Measurements from ENCODE around the gene FRMD5. TPM values are rescaled to one million over a fixed set of nuclear protein-coding genes. Genes with fewer than 3 reads are reported as not detected.

Gene FRMD5
- total RNA-seq, 3 donors from 2014 or later (not counting 1 experiment from before 2014, with no cell fraction given), result not detected

DNA sequence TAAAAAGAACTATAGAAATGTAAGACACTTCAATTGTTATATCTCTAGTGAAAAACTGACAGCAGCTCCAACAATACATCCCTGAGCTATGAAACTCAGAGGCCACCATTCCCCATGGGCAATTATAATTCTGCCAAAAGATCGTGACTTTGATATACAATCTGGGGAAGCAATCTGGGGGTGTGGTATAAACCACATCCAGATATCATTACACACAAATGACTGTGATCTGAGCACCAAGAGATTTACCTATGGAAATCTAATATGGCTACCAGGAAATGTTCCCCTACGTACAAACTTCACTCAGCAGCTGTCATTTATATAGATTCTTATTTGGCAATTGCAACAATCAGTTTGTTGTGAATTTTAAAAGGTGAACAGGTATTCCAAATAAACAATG lies 110.3 kb downstream of the FRMD5 start:
- Mint-ChIP-seq H3K9me3 (no peaks in the 10 kb centered on the region), H3K4me1 (no peaks in the 10 kb centered on the region), H3K36me3 (no peaks in the 10 kb centered on the region), H3K4me3 (no peak overlapping the region), H3K27me3 (ENCODE audit: low read depth in 2 of 2) (peaks cover 6 to 50% of the 10 kb centered on the region in 2 donors), H3K27ac (no peak overlapping the region)
- no peaks in the 10 kb centered on the region for H3K36me3 ChIP-seq (ENCODE audit: control insufficient read depth, insufficient read depth, low read length)
- H3K4me3 ChIP-seq (ENCODE audit: low read length), result no peak overlapping the region
- intact Hi-C loops (cut with micrococcal nuclease), result no loop called here
- no peak for DNase-seq
- no peak overlapping the region for H3K27ac ChIP-seq (ENCODE audit: low read length)
- no peaks in the 10 kb centered on the region for H3K4me1 ChIP-seq (ENCODE audit: control insufficient read depth, insufficient read depth, low read length)
- TF ChIP-seq, protein P1, sequence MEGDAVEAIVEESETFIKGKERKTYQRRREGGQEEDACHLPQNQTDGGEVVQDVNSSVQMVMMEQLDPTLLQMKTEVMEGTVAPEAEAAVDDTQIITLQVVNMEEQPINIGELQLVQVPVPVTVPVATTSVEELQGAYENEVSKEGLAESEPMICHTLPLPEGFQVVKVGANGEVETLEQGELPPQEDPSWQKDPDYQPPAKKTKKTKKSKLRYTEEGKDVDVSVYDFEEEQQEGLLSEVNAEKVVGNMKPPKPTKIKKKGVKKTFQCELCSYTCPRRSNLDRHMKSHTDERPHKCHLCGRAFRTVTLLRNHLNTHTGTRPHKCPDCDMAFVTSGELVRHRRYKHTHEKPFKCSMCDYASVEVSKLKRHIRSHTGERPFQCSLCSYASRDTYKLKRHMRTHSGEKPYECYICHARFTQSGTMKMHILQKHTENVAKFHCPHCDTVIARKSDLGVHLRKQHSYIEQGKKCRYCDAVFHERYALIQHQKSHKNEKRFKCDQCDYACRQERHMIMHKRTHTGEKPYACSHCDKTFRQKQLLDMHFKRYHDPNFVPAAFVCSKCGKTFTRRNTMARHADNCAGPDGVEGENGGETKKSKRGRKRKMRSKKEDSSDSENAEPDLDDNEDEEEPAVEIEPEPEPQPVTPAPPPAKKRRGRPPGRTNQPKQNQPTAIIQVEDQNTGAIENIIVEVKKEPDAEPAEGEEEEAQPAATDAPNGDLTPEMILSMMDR (IDR thresholded peaks at IDR 0.05), result no peak
- WGBS (ENCODE audit: insufficient coverage), result 43% methylated on average over 1 of the region's 2 CpGs
- no peaks in the 10 kb centered on the region for H3K9me3 ChIP-seq (ENCODE audit: control insufficient read depth, insufficient read depth, low read length)
- peaks cover 2% of the 10 kb centered on the region for H3K27me3 ChIP-seq (ENCODE audit: control insufficient read depth, insufficient read depth, low read length)
- no peak for ATAC-seq

DNA sequence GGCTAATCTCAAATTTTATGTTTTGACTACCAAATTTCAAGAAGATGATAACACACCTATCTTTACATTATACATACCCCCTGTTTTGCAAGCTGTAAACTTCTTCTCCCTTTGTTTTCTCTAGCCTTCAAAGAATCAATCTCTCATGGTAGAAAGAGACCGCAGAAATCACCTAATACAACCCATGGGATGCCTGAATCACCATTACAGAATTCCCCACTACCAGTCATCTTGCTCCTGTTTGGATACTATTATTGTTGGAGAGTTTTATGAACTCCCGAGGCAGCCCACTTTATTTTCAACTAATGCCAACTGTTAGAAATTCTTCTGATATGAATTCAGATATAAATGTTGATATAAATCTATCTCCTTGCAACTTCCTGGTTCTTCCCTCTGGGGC lies 110.9 kb downstream of the FRMD5 start:
- no peaks in the 10 kb centered on the region for H3K9me3 ChIP-seq (ENCODE audit: control insufficient read depth, insufficient read depth, low read length)
- TF ChIP-seq, protein P1 (IDR thresholded peaks at IDR 0.05), result no peak
- H3K9me3 Mint-ChIP-seq, result no peaks in the 10 kb centered on the region
- intact Hi-C loops (cut with micrococcal nuclease), result no loop called here
- WGBS (ENCODE audit: insufficient coverage), result 88% methylated on average over 1 of the region's 2 CpGs
- H3K27ac ChIP-seq (ENCODE audit: low read length), result no peak overlapping the region
- H3K27me3 ChIP-seq (ENCODE audit: control insufficient read depth, insufficient read depth, low read length), result peaks cover 3% of the 10 kb centered on the region
- H3K4me1 ChIP-seq (ENCODE audit: control insufficient read depth, insufficient read depth, low read length), result no peaks in the 10 kb centered on the region
- DNase-seq (no peak), ATAC-seq (no peak)
- H3K36me3 ChIP-seq (ENCODE audit: control insufficient read depth, insufficient read depth, low read length), result no peaks in the 10 kb centered on the region
- no peaks in the 10 kb centered on the region for H3K36me3 Mint-ChIP-seq
- no peak overlapping the region for H3K27ac Mint-ChIP-seq
- H3K27me3 Mint-ChIP-seq (ENCODE audit: low read depth in 2 of 2), result peaks cover 9 to 56% of the 10 kb centered on the region in 2 donors
- no peak overlapping the region for H3K4me3 ChIP-seq (ENCODE audit: low read length)
- no peaks in the 10 kb centered on the region for H3K4me1 Mint-ChIP-seq
- no peak overlapping the region for H3K4me3 Mint-ChIP-seq

DNA sequence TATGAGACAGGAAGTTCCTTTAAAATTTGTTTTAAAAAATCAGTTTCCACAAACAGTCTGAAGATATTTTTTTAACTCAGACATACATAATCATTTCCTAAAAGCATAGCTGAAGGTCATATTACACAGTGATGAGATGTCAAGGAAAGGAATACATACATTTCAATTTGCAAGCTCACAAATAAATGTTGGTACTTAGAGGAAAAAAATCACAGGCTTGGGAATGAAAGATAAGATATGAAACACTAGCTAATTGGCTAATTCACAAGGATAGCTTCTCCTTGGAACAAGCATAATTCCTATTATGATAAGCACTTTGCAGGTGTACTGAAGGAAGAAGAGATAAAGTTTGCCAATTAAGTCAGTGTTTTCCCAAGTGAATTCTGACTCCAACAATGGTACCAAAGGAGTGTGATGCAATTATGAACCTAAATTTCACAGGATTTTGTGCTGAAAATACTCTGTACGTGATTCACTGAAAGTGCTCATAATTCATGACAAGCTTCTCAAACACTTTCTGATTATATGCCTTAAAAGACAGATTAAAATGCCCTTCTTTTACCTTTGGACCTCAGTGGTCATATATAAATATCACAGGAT lies 112.4 kb downstream of the FRMD5 start:
- Histone ChIP-seq H3K36me3 (ENCODE audit: control insufficient read depth, insufficient read depth, low read length) (no peaks in the 10 kb centered on the region), H3K4me1 (ENCODE audit: control insufficient read depth, insufficient read depth, low read length) (no peaks in the 10 kb centered on the region), H3K27ac (ENCODE audit: low read length) (no peak overlapping the region), H3K9me3 (ENCODE audit: control insufficient read depth, insufficient read depth, low read length) (no peaks in the 10 kb centered on the region), H3K4me3 (ENCODE audit: low read length) (no peak overlapping the region), H3K27me3 (ENCODE audit: control insufficient read depth, insufficient read depth, low read length) (peaks cover 9% of the 10 kb centered on the region)
- Mint-ChIP-seq H3K4me3 (no peak overlapping the region), H3K27me3 (ENCODE audit: low read depth in 2 of 2) (peaks cover 18 to 67% of the 10 kb centered on the region in 2 donors), H3K9me3 (no peaks in the 10 kb centered on the region), H3K27ac (no peak overlapping the region), H3K4me1 (no peaks in the 10 kb centered on the region), H3K36me3 (no peaks in the 10 kb centered on the region)
- WGBS (ENCODE audit: insufficient coverage), result 75% methylated on average over 1 of the region's 1 CpG
- intact Hi-C loops (cut with micrococcal nuclease), result no loop called here
- TF ChIP-seq, protein P1 (IDR thresholded peaks at IDR 0.05), result no peak
- DNase-seq (no peak), ATAC-seq (no peak)
